Measurements from ENCODE around the gene RDH13.
A peak's percentile ranks its signal among the peaks of the same experiment; 100 is the strongest.
"Not testable (repeated sequence)": the region's sequence is repeated elsewhere in the genome, so short reads cannot be mapped to it uniquely, and the experiment has no call there.

The RDH13 gene

GRCh38 chr19:55024111-55024510 lies 38.8 kb downstream of the RDH13 start:
- Histone ChIP-seq H3K9ac (ENCODE audit: low read length in 5 of 5) (no peak overlapping the region), H3K9me3 (ENCODE audit: control insufficient read depth in 5 of 5, low read length in 5 of 5) (peaks cover 0 to 5% (median 0%) of the 10 kb centered on the region in 5 donors), H3K36me3 (ENCODE audit: control insufficient read depth in 5 of 5, insufficient read depth in 5 of 5, low read length in 5 of 5) (no peaks in the 10 kb centered on the region), H3K4me3 (ENCODE audit: low read depth in 1 of 5, low read length in 5 of 5) (no peak overlapping the region), H3K27ac (ENCODE audit: low read depth, low read length) (no peak overlapping the region), H3K27me3 (ENCODE audit: control insufficient read depth in 5 of 5, insufficient read depth in 4 of 5, low read length in 5 of 5) (no peaks in the 10 kb centered on the region), H3K4me1 (ENCODE audit: control insufficient read depth in 5 of 5, insufficient read depth in 5 of 5, low read length in 5 of 5) (no peaks in the 10 kb centered on the region)

- not testable (repeated sequence) for H3K36me3 ChIP-seq (ENCODE audit: control insufficient read depth in 5 of 5, insufficient read depth in 5 of 5, low read length in 5 of 5); H3K4me3 ChIP-seq (ENCODE audit: low read depth in 1 of 5, low read length in 5 of 5); H3K4me1 ChIP-seq (ENCODE audit: control insufficient read depth in 5 of 5, insufficient read depth in 5 of 5, low read length in 5 of 5); H3K9me3 ChIP-seq (ENCODE audit: control insufficient read depth in 5 of 5, low read length in 5 of 5); H3K9ac ChIP-seq (ENCODE audit: low read length in 5 of 5); H3K27ac ChIP-seq (ENCODE audit: low read depth, low read length); H3K27me3 ChIP-seq (ENCODE audit: control insufficient read depth in 5 of 5, insufficient read depth in 4 of 5, low read length in 5 of 5)
Observed at GRCh38 chr19:55020351-55020750, 42.6 kb downstream of the RDH13 start.

GRCh38 chr19:55018633-55019032 lies 44.3 kb downstream of the RDH13 start:
- H3K27ac ChIP-seq (ENCODE audit: low read depth, low read length) = no peak overlapping the region
- H3K9me3 ChIP-seq (ENCODE audit: control insufficient read depth in 5 of 5, low read length in 5 of 5) = peaks cover 0 to 5% (median 0%) of the 10 kb centered on the region in 5 donors
- H3K36me3 ChIP-seq (ENCODE audit: control insufficient read depth in 5 of 5, insufficient read depth in 5 of 5, low read length in 5 of 5) = no peaks in the 10 kb centered on the region
- peaks cover 0 to 5% (median 0%) of the 10 kb centered on the region in 5 donors for H3K27me3 ChIP-seq (ENCODE audit: control insufficient read depth in 5 of 5, insufficient read depth in 4 of 5, low read length in 5 of 5)
- no peak overlapping the region for H3K9ac ChIP-seq (ENCODE audit: low read length in 5 of 5)
- no peak overlapping the region for H3K4me3 ChIP-seq (ENCODE audit: low read depth in 1 of 5, low read length in 5 of 5)
- peaks cover 0 to 10% (median 0%) of the 10 kb centered on the region in 5 donors for H3K4me1 ChIP-seq (ENCODE audit: control insufficient read depth in 5 of 5, insufficient read depth in 5 of 5, low read length in 5 of 5)

GRCh38 chr19:55018216-55018615 lies 44.7 kb downstream of the RDH13 start:
- H3K4me3 ChIP-seq (ENCODE audit: low read depth in 1 of 5, low read length in 5 of 5) = no peak overlapping the region
- H3K36me3 ChIP-seq (ENCODE audit: control insufficient read depth in 5 of 5, insufficient read depth in 5 of 5, low read length in 5 of 5) = no peaks in the 10 kb centered on the region
- peaks cover 0 to 4% (median 0%) of the 10 kb centered on the region in 5 donors for H3K9me3 ChIP-seq (ENCODE audit: control insufficient read depth in 5 of 5, low read length in 5 of 5)
- no peak overlapping the region for H3K9ac ChIP-seq (ENCODE audit: low read length in 5 of 5)
- H3K4me1 ChIP-seq (ENCODE audit: control insufficient read depth in 5 of 5, insufficient read depth in 5 of 5, low read length in 5 of 5) = peaks cover 0 to 10% (median 0%) of the 10 kb centered on the region in 5 donors
- no peak overlapping the region for H3K27ac ChIP-seq (ENCODE audit: low read depth, low read length)
- H3K27me3 ChIP-seq (ENCODE audit: control insufficient read depth in 5 of 5, insufficient read depth in 4 of 5, low read length in 5 of 5) = peaks cover 0 to 5% (median 0%) of the 10 kb centered on the region in 5 donors

GRCh38 chr19:55016017-55016416 lies 46.9 kb downstream of the RDH13 start:
- H3K9ac ChIP-seq (ENCODE audit: low read length in 5 of 5) = no peak overlapping the region
- peaks cover 0 to 10% (median 0%) of the 10 kb centered on the region in 5 donors for H3K4me1 ChIP-seq (ENCODE audit: control insufficient read depth in 5 of 5, insufficient read depth in 5 of 5, low read length in 5 of 5)
- H3K9me3 ChIP-seq (ENCODE audit: control insufficient read depth in 5 of 5, low read length in 5 of 5) = no peaks in the 10 kb centered on the region
- H3K27ac ChIP-seq (ENCODE audit: low read depth, low read length) = no peak overlapping the region
- no peaks in the 10 kb centered on the region for H3K36me3 ChIP-seq (ENCODE audit: control insufficient read depth in 5 of 5, insufficient read depth in 5 of 5, low read length in 5 of 5)
- H3K4me3 ChIP-seq (ENCODE audit: low read depth in 1 of 5, low read length in 5 of 5) = no peak overlapping the region
- peaks cover 0 to 5% (median 0%) of the 10 kb centered on the region in 5 donors for H3K27me3 ChIP-seq (ENCODE audit: control insufficient read depth in 5 of 5, insufficient read depth in 4 of 5, low read length in 5 of 5)

- no peak overlapping the region for H3K27ac ChIP-seq (ENCODE audit: low read depth, low read length)
Observed at GRCh38 chr19:55015126-55015525, 47.8 kb downstream of the RDH13 start.

GRCh38 chr19:55014714-55015113 lies 48.2 kb downstream of the RDH13 start:
- H3K4me3 ChIP-seq (ENCODE audit: low read depth in 1 of 5, low read length in 5 of 5) = peak overlapping the region in 4 of 5 donors; percentile 17 to 59 (median 48)
- peaks cover 0 to 10% (median 0%) of the 10 kb centered on the region in 5 donors for H3K4me1 ChIP-seq (ENCODE audit: control insufficient read depth in 5 of 5, insufficient read depth in 5 of 5, low read length in 5 of 5)
- no peak overlapping the region for H3K27ac ChIP-seq (ENCODE audit: low read depth, low read length)
- peak overlapping the region in 1 of 5 donors; percentile 7 for H3K9ac ChIP-seq (ENCODE audit: low read length in 5 of 5)
- peaks cover 0 to 5% (median 0%) of the 10 kb centered on the region in 5 donors for H3K27me3 ChIP-seq (ENCODE audit: control insufficient read depth in 5 of 5, insufficient read depth in 4 of 5, low read length in 5 of 5)
- H3K9me3 ChIP-seq (ENCODE audit: control insufficient read depth in 5 of 5, low read length in 5 of 5) = no peaks in the 10 kb centered on the region
- H3K36me3 ChIP-seq (ENCODE audit: control insufficient read depth in 5 of 5, insufficient read depth in 5 of 5, low read length in 5 of 5) = no peaks in the 10 kb centered on the region

More at GRCh38 chr19:55015126-55015525, 47.8 kb downstream of the RDH13 start:
- Histone ChIP-seq H3K9me3 (ENCODE audit: control insufficient read depth in 5 of 5, low read length in 5 of 5) (no peaks in the 10 kb centered on the region), H3K27me3 (ENCODE audit: control insufficient read depth in 5 of 5, insufficient read depth in 4 of 5, low read length in 5 of 5) (peaks cover 0 to 5% (median 0%) of the 10 kb centered on the region in 5 donors), H3K4me1 (ENCODE audit: control insufficient read depth in 5 of 5, insufficient read depth in 5 of 5, low read length in 5 of 5) (peaks cover 0 to 10% (median 0%) of the 10 kb centered on the region in 5 donors), H3K36me3 (ENCODE audit: control insufficient read depth in 5 of 5, insufficient read depth in 5 of 5, low read length in 5 of 5) (no peaks in the 10 kb centered on the region), H3K9ac (ENCODE audit: low read length in 5 of 5) (no peak overlapping the region), H3K4me3 (ENCODE audit: low read depth in 1 of 5, low read length in 5 of 5) (peak overlapping the region in 2 of 5 donors; percentile 17 to 49)

- Histone ChIP-seq H3K4me3 (ENCODE audit: low read depth in 1 of 5, low read length in 5 of 5) (no peak overlapping the region), H3K36me3 (ENCODE audit: control insufficient read depth in 5 of 5, insufficient read depth in 5 of 5, low read length in 5 of 5) (no peaks in the 10 kb centered on the region), H3K9me3 (ENCODE audit: control insufficient read depth in 5 of 5, low read length in 5 of 5) (no peaks in the 10 kb centered on the region)
Observed at GRCh38 chr19:55013596-55013995, 49.4 kb downstream of the RDH13 start.

GRCh38 chr19:55012306-55012705 lies 50.6 kb downstream of the RDH13 start:
- Histone ChIP-seq H3K4me3 (ENCODE audit: low read depth in 1 of 5, low read length in 5 of 5) (no peak overlapping the region), H3K27ac (ENCODE audit: low read depth, low read length) (no peak overlapping the region), H3K4me1 (ENCODE audit: control insufficient read depth in 5 of 5, insufficient read depth in 5 of 5, low read length in 5 of 5) (peaks cover 0 to 10% (median 0%) of the 10 kb centered on the region in 5 donors), H3K36me3 (ENCODE audit: control insufficient read depth in 5 of 5, insufficient read depth in 5 of 5, low read length in 5 of 5) (no peaks in the 10 kb centered on the region), H3K9me3 (ENCODE audit: control insufficient read depth in 5 of 5, low read length in 5 of 5) (no peaks in the 10 kb centered on the region), H3K27me3 (ENCODE audit: control insufficient read depth in 5 of 5, insufficient read depth in 4 of 5, low read length in 5 of 5) (peaks cover 0 to 5% (median 0%) of the 10 kb centered on the region in 5 donors), H3K9ac (ENCODE audit: low read length in 5 of 5) (no peak overlapping the region)

More at GRCh38 chr19:55013596-55013995, 49.4 kb downstream of the RDH13 start:
- Histone ChIP-seq H3K9ac (ENCODE audit: low read length in 5 of 5) (no peak overlapping the region), H3K4me1 (ENCODE audit: control insufficient read depth in 5 of 5, insufficient read depth in 5 of 5, low read length in 5 of 5) (peaks cover 0 to 10% (median 0%) of the 10 kb centered on the region in 5 donors), H3K27me3 (ENCODE audit: control insufficient read depth in 5 of 5, insufficient read depth in 4 of 5, low read length in 5 of 5) (peaks cover 0 to 5% (median 0%) of the 10 kb centered on the region in 5 donors), H3K27ac (ENCODE audit: low read depth, low read length) (no peak overlapping the region)

GRCh38 chr19:55010561-55010960 lies 52.4 kb downstream of the RDH13 start:
- H3K9me3 ChIP-seq (ENCODE audit: control insufficient read depth in 5 of 5, low read length in 5 of 5); H3K36me3 ChIP-seq (ENCODE audit: control insufficient read depth in 5 of 5, insufficient read depth in 5 of 5, low read length in 5 of 5); H3K4me3 ChIP-seq (ENCODE audit: low read depth in 1 of 5, low read length in 5 of 5); H3K27me3 ChIP-seq (ENCODE audit: control insufficient read depth in 5 of 5, insufficient read depth in 4 of 5, low read length in 5 of 5); H3K27ac ChIP-seq (ENCODE audit: low read depth, low read length); H3K9ac ChIP-seq (ENCODE audit: low read length in 5 of 5): not testable (repeated sequence)
- peaks cover 1 to 15% (median 6%) of the 10 kb centered on the region in 5 donors for H3K4me1 ChIP-seq (ENCODE audit: control insufficient read depth in 5 of 5, insufficient read depth in 5 of 5, low read length in 5 of 5)

Measured in subcutaneous abdominal adipose tissue (tissue), 5 donors.